ENCODE measurements around the gene WDR47.

GRCh38 chr1:109089242-109090015 is 47.5 kb upstream of the WDR47 start:
- TF ChIP-seq, protein P1, sequence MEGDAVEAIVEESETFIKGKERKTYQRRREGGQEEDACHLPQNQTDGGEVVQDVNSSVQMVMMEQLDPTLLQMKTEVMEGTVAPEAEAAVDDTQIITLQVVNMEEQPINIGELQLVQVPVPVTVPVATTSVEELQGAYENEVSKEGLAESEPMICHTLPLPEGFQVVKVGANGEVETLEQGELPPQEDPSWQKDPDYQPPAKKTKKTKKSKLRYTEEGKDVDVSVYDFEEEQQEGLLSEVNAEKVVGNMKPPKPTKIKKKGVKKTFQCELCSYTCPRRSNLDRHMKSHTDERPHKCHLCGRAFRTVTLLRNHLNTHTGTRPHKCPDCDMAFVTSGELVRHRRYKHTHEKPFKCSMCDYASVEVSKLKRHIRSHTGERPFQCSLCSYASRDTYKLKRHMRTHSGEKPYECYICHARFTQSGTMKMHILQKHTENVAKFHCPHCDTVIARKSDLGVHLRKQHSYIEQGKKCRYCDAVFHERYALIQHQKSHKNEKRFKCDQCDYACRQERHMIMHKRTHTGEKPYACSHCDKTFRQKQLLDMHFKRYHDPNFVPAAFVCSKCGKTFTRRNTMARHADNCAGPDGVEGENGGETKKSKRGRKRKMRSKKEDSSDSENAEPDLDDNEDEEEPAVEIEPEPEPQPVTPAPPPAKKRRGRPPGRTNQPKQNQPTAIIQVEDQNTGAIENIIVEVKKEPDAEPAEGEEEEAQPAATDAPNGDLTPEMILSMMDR (IDR thresholded peaks at IDR 0.05) = peak; percentile 97
- TF ChIP-seq ZFX (IDR thresholded peaks at IDR 0.05; ENCODE audit: borderline replicate concordance) = no peak

Data from 22Rv1 (cell line).